ENCODE data around the gene ACER3. TPM values are rescaled to one million over a fixed set of nuclear protein-coding genes. Genes with fewer than 3 reads are reported as not detected.
A peak's percentile ranks its signal among the peaks of the same experiment; 100 is the strongest.
"Not testable (repeated sequence)": the region's sequence is repeated elsewhere in the genome, so short reads cannot be mapped to it uniquely, and the experiment has no call there.

ACER3 gene
- polyA plus RNA-seq, 4 donors, result 3.8 to 9.5 (median 6.0) TPM

GRCh38 chr11:76890329-76890728, 29.6 kb downstream of the ACER3 start:
- Histone ChIP-seq H3K27me3 (ENCODE audit: control insufficient read depth in 3 of 3, insufficient read depth in 3 of 3, low read length in 3 of 3) (no peaks in the 10 kb centered on the region), H3K9me3 (ENCODE audit: control insufficient read depth in 2 of 2, insufficient read depth in 1 of 2, low read depth in 1 of 2, low read length in 1 of 2) (no peaks in the 10 kb centered on the region), H3K36me3 (ENCODE audit: control insufficient read depth in 3 of 3, insufficient read depth in 2 of 3, low read depth in 1 of 3, low read length in 3 of 3) (peaks cover 0 to 2% (median 0%) of the 10 kb centered on the region in 3 donors), H3K4me3 (ENCODE audit: low read depth in 1 of 3, low read length in 3 of 3) (no peak overlapping the region), H3K27ac (ENCODE audit: low read depth in 1 of 3, low read length in 2 of 3) (no peak overlapping the region), H3K4me1 (ENCODE audit: control insufficient read depth in 3 of 3, insufficient read depth in 2 of 3, low read depth in 1 of 3, low read length in 2 of 3) (peaks cover 0 to 5% (median 4%) of the 10 kb centered on the region in 3 donors)
- DNase-seq, result no peak
- no peak for FAIRE-seq
- 85 to 97% (median 97%) methylated on average over 3 of the region's 3 CpGs for WGBS, 3 donors

- Histone ChIP-seq H3K4me3 (ENCODE audit: low read depth in 1 of 3, low read length in 3 of 3) (no peak overlapping the region), H3K9me3 (ENCODE audit: control insufficient read depth in 2 of 2, insufficient read depth in 1 of 2, low read depth in 1 of 2, low read length in 1 of 2) (no peaks in the 10 kb centered on the region), H3K4me1 (ENCODE audit: control insufficient read depth in 3 of 3, insufficient read depth in 2 of 3, low read depth in 1 of 3, low read length in 2 of 3) (peaks cover 0 to 5% (median 0%) of the 10 kb centered on the region in 3 donors), H3K27ac (ENCODE audit: low read depth in 1 of 3, low read length in 2 of 3) (no peak overlapping the region), H3K36me3 (ENCODE audit: control insufficient read depth in 3 of 3, insufficient read depth in 2 of 3, low read depth in 1 of 3, low read length in 3 of 3) (no peaks in the 10 kb centered on the region), H3K27me3 (ENCODE audit: control insufficient read depth in 3 of 3, insufficient read depth in 3 of 3, low read length in 3 of 3) (no peaks in the 10 kb centered on the region)
- FAIRE-seq (no peak), DNase-seq (peak in 1 of 2 donors; percentile 17)
These were observed 30.6 kb downstream of the ACER3 start for GRCh38 chr11:76891285-76891684.

DNA sequence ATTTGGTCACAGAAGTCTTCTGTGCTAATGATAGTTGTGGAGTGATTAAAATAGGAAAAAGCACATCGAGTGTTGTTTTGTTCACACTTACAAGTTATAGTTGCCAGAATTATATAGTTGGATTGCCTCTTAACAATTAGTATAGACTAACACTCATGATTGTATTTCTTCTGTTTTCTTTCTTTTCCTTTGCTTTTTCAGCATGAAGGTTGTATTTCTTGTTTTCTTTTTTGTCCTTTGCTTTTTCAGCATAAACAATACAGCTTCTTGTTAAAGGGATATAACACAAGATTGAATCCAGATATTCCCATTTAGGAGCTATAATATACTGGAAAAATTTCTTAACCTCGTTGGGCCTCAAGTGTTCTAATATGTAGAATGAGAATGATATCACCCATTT, 31.1 kb downstream of the ACER3 start:
- WGBS, 3 donors, result 85 to 88% (median 88%) methylated on average over 2 of the region's 2 CpGs
- no peak for FAIRE-seq
- Histone ChIP-seq H3K27ac (ENCODE audit: low read depth in 1 of 3, low read length in 2 of 3) (no peak overlapping the region), H3K36me3 (ENCODE audit: control insufficient read depth in 3 of 3, insufficient read depth in 2 of 3, low read depth in 1 of 3, low read length in 3 of 3) (no peaks in the 10 kb centered on the region), H3K9me3 (ENCODE audit: control insufficient read depth in 2 of 2, insufficient read depth in 1 of 2, low read depth in 1 of 2, low read length in 1 of 2) (no peaks in the 10 kb centered on the region), H3K4me3 (ENCODE audit: low read depth in 1 of 3, low read length in 3 of 3) (no peak overlapping the region), H3K4me1 (ENCODE audit: control insufficient read depth in 3 of 3, insufficient read depth in 2 of 3, low read depth in 1 of 3, low read length in 2 of 3) (peaks cover 0 to 5% (median 0%) of the 10 kb centered on the region in 3 donors), H3K27me3 (ENCODE audit: control insufficient read depth in 3 of 3, insufficient read depth in 3 of 3, low read length in 3 of 3) (no peaks in the 10 kb centered on the region)
- no peak for DNase-seq

- WGBS, 3 donors, result 90 to 100% (median 91%) methylated on average over 1 of the region's 1 CpG
- Histone ChIP-seq H3K27me3 (ENCODE audit: control insufficient read depth in 3 of 3, insufficient read depth in 3 of 3, low read length in 3 of 3) (no peaks in the 10 kb centered on the region), H3K4me1 (ENCODE audit: control insufficient read depth in 3 of 3, insufficient read depth in 2 of 3, low read depth in 1 of 3, low read length in 2 of 3) (peaks cover 0 to 5% (median 0%) of the 10 kb centered on the region in 3 donors), H3K9me3 (ENCODE audit: control insufficient read depth in 2 of 2, insufficient read depth in 1 of 2, low read depth in 1 of 2, low read length in 1 of 2) (no peaks in the 10 kb centered on the region), H3K4me3 (ENCODE audit: low read depth in 1 of 3, low read length in 3 of 3) (no peak overlapping the region), H3K27ac (ENCODE audit: low read depth in 1 of 3, low read length in 2 of 3) (no peak overlapping the region), H3K36me3 (ENCODE audit: control insufficient read depth in 3 of 3, insufficient read depth in 2 of 3, low read depth in 1 of 3, low read length in 3 of 3) (no peaks in the 10 kb centered on the region)
- no peak for DNase-seq
- no peak for FAIRE-seq
These were observed 31.6 kb downstream of the ACER3 start for GRCh38 chr11:76892306-76892705.

DNA sequence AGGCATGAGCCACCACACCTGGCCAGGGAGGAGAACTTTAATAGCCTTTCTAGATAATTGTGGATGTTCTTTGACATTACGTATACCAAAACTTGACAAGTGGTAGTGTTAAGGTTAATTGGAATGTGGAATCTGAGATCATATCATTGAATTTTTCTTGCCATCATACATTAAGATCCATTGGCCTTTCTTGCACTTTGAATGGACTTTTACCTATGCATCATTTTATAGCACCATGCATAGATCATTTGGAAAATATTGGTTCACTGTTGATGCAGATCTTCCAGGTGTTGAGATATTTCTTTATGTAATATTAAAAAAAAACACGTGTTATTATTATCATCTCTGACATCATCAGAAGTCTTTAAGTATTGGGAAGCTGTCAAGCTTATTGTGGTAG, 36.5 kb downstream of the ACER3 start:
- no peaks in the 10 kb centered on the region for H3K4me1 ChIP-seq (ENCODE audit: control insufficient read depth in 3 of 3, insufficient read depth in 2 of 3, low read depth in 1 of 3, low read length in 2 of 3)
- DNase-seq (peak in 1 of 2 donors; percentile 66), FAIRE-seq (no peak)
- no peak overlapping the region for H3K27ac ChIP-seq (ENCODE audit: low read depth in 1 of 3, low read length in 2 of 3)
- H3K36me3 ChIP-seq (ENCODE audit: control insufficient read depth in 3 of 3, insufficient read depth in 2 of 3, low read depth in 1 of 3, low read length in 3 of 3), result no peaks in the 10 kb centered on the region
- WGBS, 3 donors, result 36 to 74% (median 58%) methylated on average over 2 of the region's 2 CpGs
- no peaks in the 10 kb centered on the region for H3K9me3 ChIP-seq (ENCODE audit: control insufficient read depth in 2 of 2, insufficient read depth in 1 of 2, low read depth in 1 of 2, low read length in 1 of 2)
- no peak overlapping the region for H3K4me3 ChIP-seq (ENCODE audit: low read depth in 1 of 3, low read length in 3 of 3)
- no peaks in the 10 kb centered on the region for H3K27me3 ChIP-seq (ENCODE audit: control insufficient read depth in 3 of 3, insufficient read depth in 3 of 3, low read length in 3 of 3)

DNA sequence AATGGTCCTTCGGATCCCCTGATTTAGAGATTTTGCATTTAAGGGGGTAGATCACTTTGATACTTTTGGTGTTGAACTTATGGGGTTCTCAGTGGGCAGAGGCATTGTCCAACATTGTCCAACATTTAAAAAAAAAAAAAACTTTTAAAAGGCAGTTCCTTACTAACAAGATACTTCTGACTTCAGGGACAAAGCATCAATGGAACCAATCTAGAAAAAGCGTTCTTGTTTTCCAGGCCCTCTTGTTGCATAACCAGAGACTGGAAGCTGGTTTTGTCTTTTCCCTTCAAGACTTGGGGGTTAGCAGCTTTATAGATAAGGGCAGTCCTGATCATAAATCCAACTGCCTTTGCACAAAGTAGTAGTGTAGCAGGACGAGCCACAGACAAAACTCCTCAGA, 40.4 kb downstream of the ACER3 start:
- H3K27ac ChIP-seq (ENCODE audit: low read depth in 1 of 3, low read length in 2 of 3), result no peak overlapping the region
- peaks cover 0 to 4% (median 0%) of the 10 kb centered on the region in 3 donors for H3K4me1 ChIP-seq (ENCODE audit: control insufficient read depth in 3 of 3, insufficient read depth in 2 of 3, low read depth in 1 of 3, low read length in 2 of 3)
- 91 to 95% (median 91%) methylated on average over 3 of the region's 3 CpGs for WGBS, 3 donors
- peaks cover 0 to 4% of the 10 kb centered on the region in 2 donors for H3K9me3 ChIP-seq (ENCODE audit: control insufficient read depth in 2 of 2, insufficient read depth in 1 of 2, low read depth in 1 of 2, low read length in 1 of 2)
- H3K4me3 ChIP-seq (ENCODE audit: low read depth in 1 of 3, low read length in 3 of 3), result no peak overlapping the region
- no peaks in the 10 kb centered on the region for H3K27me3 ChIP-seq (ENCODE audit: control insufficient read depth in 3 of 3, insufficient read depth in 3 of 3, low read length in 3 of 3)
- DNase-seq (no peak), FAIRE-seq (no peak)
- H3K36me3 ChIP-seq (ENCODE audit: control insufficient read depth in 3 of 3, insufficient read depth in 2 of 3, low read depth in 1 of 3, low read length in 3 of 3), result no peaks in the 10 kb centered on the region

- not testable (repeated sequence) for H3K4me1 ChIP-seq (ENCODE audit: control insufficient read depth in 3 of 3, insufficient read depth in 2 of 3, low read depth in 1 of 3, low read length in 2 of 3); H3K4me3 ChIP-seq (ENCODE audit: low read depth in 1 of 3, low read length in 3 of 3); DNase-seq; H3K27ac ChIP-seq (ENCODE audit: low read depth in 1 of 3, low read length in 2 of 3); H3K36me3 ChIP-seq (ENCODE audit: control insufficient read depth in 3 of 3, insufficient read depth in 2 of 3, low read depth in 1 of 3, low read length in 3 of 3); FAIRE-seq; H3K27me3 ChIP-seq (ENCODE audit: control insufficient read depth in 3 of 3, insufficient read depth in 3 of 3, low read length in 3 of 3); H3K9me3 ChIP-seq (ENCODE audit: control insufficient read depth in 2 of 2, insufficient read depth in 1 of 2, low read depth in 1 of 2, low read length in 1 of 2)
- 89 to 92% (median 92%) methylated on average over 6 of the region's 6 CpGs for whole genome bisulfite sequencing, 3 donors
These were observed 40.9 kb downstream of the ACER3 start for GRCh38 chr11:76901622-76902021.

DNA sequence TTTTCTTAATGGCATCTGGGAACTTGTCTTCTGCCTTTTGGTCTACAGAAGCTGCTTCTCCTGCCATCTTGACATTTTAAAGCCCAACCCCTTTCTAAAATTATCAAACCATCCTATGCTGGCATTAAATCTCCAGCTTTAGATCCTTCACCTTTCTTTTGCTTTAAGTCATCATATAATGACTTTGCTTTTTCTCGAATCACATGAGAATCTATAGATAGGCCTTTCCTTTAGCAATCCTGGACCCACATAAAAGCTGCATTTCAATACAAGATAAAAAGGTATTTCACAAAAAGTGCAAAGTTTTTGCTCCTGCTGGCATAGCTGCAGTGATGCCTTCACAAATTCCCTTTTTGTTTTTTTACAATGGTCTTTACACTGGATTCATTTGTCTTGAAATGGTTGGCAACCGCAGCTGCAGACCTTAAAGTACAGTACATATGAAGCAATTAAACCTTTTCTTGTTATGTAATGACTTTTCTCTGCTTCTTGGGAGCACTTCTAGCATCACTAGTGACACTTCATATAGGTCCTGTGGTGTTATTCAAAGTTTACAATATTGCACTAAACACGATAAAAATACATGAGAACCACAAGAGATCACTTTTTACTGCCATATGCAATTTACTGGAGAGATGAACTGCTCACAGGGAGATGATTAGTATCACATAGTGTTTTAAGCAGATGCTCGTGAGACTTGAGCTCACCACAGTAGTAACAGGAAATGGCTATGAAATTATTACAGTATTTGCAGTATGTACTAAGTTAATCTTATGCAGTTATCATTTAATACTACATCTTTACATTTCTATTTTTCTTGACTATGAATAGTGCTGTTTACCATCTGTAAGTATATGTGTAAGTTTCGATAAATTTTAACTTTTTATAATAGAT, 41.6 kb downstream of the ACER3 start:
- Histone ChIP-seq H3K9me3 (ENCODE audit: control insufficient read depth in 2 of 2, insufficient read depth in 1 of 2, low read depth in 1 of 2, low read length in 1 of 2) (peaks cover 0 to 9% of the 10 kb centered on the region in 2 donors), H3K36me3 (ENCODE audit: control insufficient read depth in 3 of 3, insufficient read depth in 2 of 3, low read depth in 1 of 3, low read length in 3 of 3) (no peaks in the 10 kb centered on the region), H3K4me1 (ENCODE audit: control insufficient read depth in 3 of 3, insufficient read depth in 2 of 3, low read depth in 1 of 3, low read length in 2 of 3) (peaks cover 0 to 4% (median 0%) of the 10 kb centered on the region in 3 donors), H3K4me3 (ENCODE audit: low read depth in 1 of 3, low read length in 3 of 3) (no peak overlapping the region), H3K27ac (ENCODE audit: low read depth in 1 of 3, low read length in 2 of 3) (no peak overlapping the region), H3K27me3 (ENCODE audit: control insufficient read depth in 3 of 3, insufficient read depth in 3 of 3, low read length in 3 of 3) (no peaks in the 10 kb centered on the region)
- no peak for DNase-seq
- WGBS, 3 donors, result 91 to 92% (median 91%) methylated on average over 5 of the region's 5 CpGs
- FAIRE-seq, result no peak

Measured in small intestine (tissue), 7 donors.